Measurements from ENCODE around the gene LYPLA2. TPM values are rescaled to one million over a fixed set of nuclear protein-coding genes. Genes with fewer than 3 reads are reported as not detected.
"Not testable (repeated sequence)": the region's sequence is repeated elsewhere in the genome, so short reads cannot be mapped to it uniquely, and the experiment has no call there.

The LYPLA2 gene
- total RNA-seq, 2 experiments from 2014 or later, result 37.4 to 37.7 TPM

- intact Hi-C loops (cut with DNase I, micrococcal nuclease), result loop anchor here in 1 of 2 experiments (2.0 to 10.0 kb wide), 4 partner anchors 36 to 437 kb away; partner anchors contain the start of genes ELOA, PNRC2 and ZNF436
- Histone ChIP-seq H3K27me3 (ENCODE audit: control insufficient read depth in 1 of 2, insufficient read depth in 2 of 2, low read length in 2 of 2) (no peaks in the 10 kb centered on the region), H3K36me3 (ENCODE audit: insufficient read depth, low read length) (peaks cover 14% of the 10 kb centered on the region), H3K9me3 (ENCODE audit: control insufficient read depth in 1 of 2, insufficient read depth in 1 of 2, low read length in 2 of 2) (no peaks in the 10 kb centered on the region), H3K4me1 (ENCODE audit: insufficient read depth, low read length) (peaks cover 27% of the 10 kb centered on the region), H3K4me3 (ENCODE audit: low read length) (peak overlapping the region; percentile 81), H3K27ac (ENCODE audit: low read depth in 1 of 2, low read length in 2 of 2) (peak overlapping the region; percentile 78 to 82)
- peaks cover 14% of the 10 kb centered on the region for H3K4me1 Mint-ChIP-seq (ENCODE audit: low read depth)
- ATAC-seq (ENCODE audit: poor library complexity) (no peak), DNase-seq (peak in 1 of 14 experiments; percentile 38)
- H3K27ac Mint-ChIP-seq, result peak overlapping the region; percentile 92
- no peak for TF ChIP-seq CTCF (IDR thresholded peaks at IDR 0.05)
- ChIA-PET CTCF (interaction anchor here (1.4 to 4.3 kb wide), 3 partner anchors 9 to 30 kb away, joined by 3 to 13 read pairs (median 12); no protein-coding TSS in a partner anchor), POLR2A (interaction anchor here (0.6 to 4.9 kb wide), 14 partner anchors 8 to 457 kb away, joined by 3 to 40 read pairs (median 4); partner anchors contain the start of genes ELOA, FUCA1, HMGCL and HNRNPR)
- H3K36me3 Mint-ChIP-seq (ENCODE audit: low read depth), result peaks cover 23% of the 10 kb centered on the region
- H3K9me3 Mint-ChIP-seq, result no peaks in the 10 kb centered on the region
- H3K27me3 Mint-ChIP-seq, result no peaks in the 10 kb centered on the region
- peak overlapping the region; percentile 97 for H3K4me3 Mint-ChIP-seq
Observed at GRCh38 chr1:23801338-23801748, 10.4 kb downstream of the LYPLA2 start.

GRCh38 chr1:23801876-23802275, 10.9 kb downstream of the LYPLA2 start:
- intact Hi-C loops (cut with DNase I, micrococcal nuclease), result loop anchor here in 1 of 2 experiments (2.0 to 10.0 kb wide), 5 partner anchors 23 to 437 kb away; partner anchors contain the start of genes ELOA, HMGCL, PNRC2 and ZNF436
- ATAC-seq (ENCODE audit: poor library complexity) (no peak), DNase-seq (no peak)
- ChIA-PET CTCF (interaction anchor here (1.4 to 4.3 kb wide), 3 partner anchors 8 to 30 kb away, joined by 3 to 13 read pairs (median 12); no protein-coding TSS in a partner anchor), POLR2A (interaction anchor here (0.9 to 4.9 kb wide), 8 partner anchors 8 to 66 kb away, joined by 3 to 40 read pairs (median 5); partner anchors contain the start of genes ELOA, FUCA1, HMGCL and LYPLA2)
- no peak overlapping the region for H3K4me3 ChIP-seq (ENCODE audit: low read length)
- H3K9me3 ChIP-seq (ENCODE audit: control insufficient read depth in 1 of 2, insufficient read depth in 1 of 2, low read length in 2 of 2), result no peaks in the 10 kb centered on the region
- Mint-ChIP-seq H3K9me3 (no peaks in the 10 kb centered on the region), H3K27ac (peak overlapping the region; percentile 92), H3K27me3 (no peaks in the 10 kb centered on the region), H3K4me1 (ENCODE audit: low read depth) (peaks cover 14% of the 10 kb centered on the region), H3K4me3 (peak overlapping the region; percentile 97), H3K36me3 (ENCODE audit: low read depth) (peaks cover 18% of the 10 kb centered on the region)
- peaks cover 27% of the 10 kb centered on the region for H3K4me1 ChIP-seq (ENCODE audit: insufficient read depth, low read length)
- H3K27me3 ChIP-seq (ENCODE audit: control insufficient read depth in 1 of 2, insufficient read depth in 2 of 2, low read length in 2 of 2), result no peaks in the 10 kb centered on the region
- no peak for TF ChIP-seq CTCF (IDR thresholded peaks at IDR 0.05)
- peak overlapping the region in 1 of 2 donors; percentile 78 for H3K27ac ChIP-seq (ENCODE audit: low read depth in 1 of 2, low read length in 2 of 2)
- H3K36me3 ChIP-seq (ENCODE audit: insufficient read depth, low read length), result peaks cover 10% of the 10 kb centered on the region

- ChIA-PET CTCF (interaction anchor here (4.3 kb wide), 1 partner anchor 31 kb away, joined by 13 read pairs; no protein-coding TSS in a partner anchor), POLR2A (interaction anchor here (3.5 to 4.9 kb wide), 2 partner anchors 12 to 22 kb away, joined by 32 to 40 read pairs; partner anchors contain the start of genes HMGCL and LYPLA2)
- not testable (repeated sequence) for H3K36me3 ChIP-seq (ENCODE audit: insufficient read depth, low read length); H3K27me3 Mint-ChIP-seq; H3K4me3 ChIP-seq (ENCODE audit: low read length); DNase-seq; H3K27ac ChIP-seq (ENCODE audit: low read depth in 1 of 2, low read length in 2 of 2); H3K9me3 ChIP-seq (ENCODE audit: control insufficient read depth in 1 of 2, insufficient read depth in 1 of 2, low read length in 2 of 2); H3K27me3 ChIP-seq (ENCODE audit: control insufficient read depth in 1 of 2, insufficient read depth in 2 of 2, low read length in 2 of 2); H3K9me3 Mint-ChIP-seq; ATAC-seq (ENCODE audit: poor library complexity)
- Mint-ChIP-seq H3K4me3 (peak overlapping the region; percentile 56), H3K4me1 (ENCODE audit: low read depth) (peaks cover 14% of the 10 kb centered on the region), H3K36me3 (ENCODE audit: low read depth) (peaks cover 20% of the 10 kb centered on the region), H3K27ac (peak overlapping the region; percentile 92)
- intact Hi-C loops (cut with DNase I, micrococcal nuclease), result loop anchor here in 1 of 2 experiments (2.0 to 10.0 kb wide), 4 partner anchors 22 to 438 kb away; partner anchors contain the start of genes HMGCL, PNRC2 and ZNF436
- H3K4me1 ChIP-seq (ENCODE audit: insufficient read depth, low read length), result peaks cover 27% of the 10 kb centered on the region
Observed at GRCh38 chr1:23802809-23803342, 11.9 kb downstream of the LYPLA2 start.
